Neuron (in vitro differentiated cells): ENCODE measurements around the gene GON4L.
"Not testable (repeated sequence)": the region's sequence is repeated elsewhere in the genome, so short reads cannot be mapped to it uniquely, and the experiment has no call there.

Source experiments
- H2AFZ ChIP-seq: one replicate; pipeline ENCODE4 v1.6.1; 2013; ENCODE audit warnings: low read depth, mild to moderate bottlenecking, inconsistent platforms, low read length, moderate library complexity
- H3K27me3 ChIP-seq: one replicate; pipeline ENCODE4 v1.6.1; 2013; ENCODE audit warnings: low read length; ENCODE audit not compliant: insufficient read depth
- H3K36me3 ChIP-seq: one replicate; pipeline ENCODE4 v1.6.1; 2013; ENCODE audit warnings: low read length; ENCODE audit not compliant: insufficient read depth
- H3K4me1 ChIP-seq: one replicate; pipeline ENCODE4 v1.6.1; 2013; ENCODE audit warnings: low read length; ENCODE audit not compliant: insufficient read depth
- H3K4me3 ChIP-seq: 2 replicates; pipeline ENCODE4 v1.5.1; 2013; ENCODE audit warnings: mild to moderate bottlenecking, low read length, moderate library complexity
- H3K9me3 ChIP-seq: one replicate; pipeline ENCODE4 v1.6.1; 2013; ENCODE audit warnings: low read length

The GON4L gene

DNA sequence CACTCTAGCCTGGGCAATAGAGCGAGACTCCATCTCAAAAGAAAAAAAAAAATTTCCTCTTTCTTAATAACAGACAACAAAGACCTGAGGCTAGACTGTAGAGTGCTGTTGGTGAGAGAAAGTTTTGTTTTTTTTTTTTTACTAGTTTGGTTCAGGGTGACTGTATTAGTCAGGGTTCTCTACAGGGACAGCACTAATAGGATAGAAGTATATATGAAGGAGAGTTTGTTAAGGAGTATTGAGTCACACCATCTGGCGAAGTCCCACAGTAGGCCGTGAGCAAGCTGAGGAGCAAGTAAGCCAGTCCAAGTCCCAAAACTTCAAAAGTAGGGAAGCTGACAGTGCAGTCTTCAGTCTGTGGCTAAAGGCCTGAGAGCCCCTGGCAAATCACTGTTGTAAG, 145.6 kb downstream of the GON4L start:
- H2AFZ ChIP-seq, H3K4me1 ChIP-seq, H3K4me3 ChIP-seq, H3K9me3 ChIP-seq, H3K27me3 ChIP-seq: not testable (repeated sequence)
- H3K36me3 ChIP-seq = peaks cover 17% of the 10 kb centered on the region

DNA sequence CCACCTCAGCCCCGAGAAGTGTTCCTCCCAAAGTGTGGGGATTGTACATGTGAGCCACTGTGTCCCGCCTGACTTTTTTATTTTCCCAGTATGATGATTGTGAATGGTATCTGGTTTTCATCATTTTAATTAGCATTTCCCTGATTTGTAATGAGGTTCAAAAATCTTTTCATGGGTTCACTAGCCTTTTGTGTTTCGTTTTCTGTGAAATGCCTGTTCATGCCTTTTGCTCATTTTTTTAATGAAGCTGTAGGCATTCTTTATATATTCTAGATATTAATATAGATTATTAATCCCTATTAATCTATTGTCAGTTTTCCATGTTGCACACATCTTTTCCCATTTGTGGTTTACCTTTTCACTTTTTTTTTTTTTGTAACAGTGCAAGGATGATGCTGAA, 147.6 kb downstream of the GON4L start:
- peaks cover 16% of the 10 kb centered on the region for H3K36me3 ChIP-seq
- no peak overlapping the region for H2AFZ ChIP-seq
- H3K9me3 ChIP-seq = peaks cover 8% of the 10 kb centered on the region
- no peak overlapping the region for H3K4me3 ChIP-seq
- no peaks in the 10 kb centered on the region for H3K4me1 ChIP-seq
- H3K27me3 ChIP-seq = no peaks in the 10 kb centered on the region

DNA sequence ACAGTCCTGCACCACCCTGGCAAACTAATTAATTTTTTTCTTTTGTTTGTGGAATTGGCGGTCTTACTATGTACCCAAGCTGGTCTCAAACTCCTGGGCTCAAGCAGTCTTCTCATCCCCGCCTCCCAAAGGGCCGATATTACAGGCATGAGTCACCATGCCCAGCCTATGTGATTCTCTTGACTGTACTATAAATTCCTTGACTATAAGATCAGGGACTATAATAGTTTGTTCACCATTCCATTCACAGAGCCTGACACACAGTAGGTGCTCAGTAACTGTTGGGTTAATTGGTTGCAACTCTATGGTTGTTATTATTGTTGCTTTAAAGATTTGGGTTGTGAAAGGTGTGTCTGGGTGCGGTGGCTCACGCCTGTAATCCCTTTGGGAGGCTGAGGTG, 150.9 kb downstream of the GON4L start:
- H3K4me1 ChIP-seq = no peaks in the 10 kb centered on the region
- peaks cover 8% of the 10 kb centered on the region for H3K9me3 ChIP-seq
- no peaks in the 10 kb centered on the region for H3K27me3 ChIP-seq
- peaks cover 4% of the 10 kb centered on the region for H3K36me3 ChIP-seq
- no peak overlapping the region for H3K4me3 ChIP-seq
- H2AFZ ChIP-seq = no peak overlapping the region

DNA sequence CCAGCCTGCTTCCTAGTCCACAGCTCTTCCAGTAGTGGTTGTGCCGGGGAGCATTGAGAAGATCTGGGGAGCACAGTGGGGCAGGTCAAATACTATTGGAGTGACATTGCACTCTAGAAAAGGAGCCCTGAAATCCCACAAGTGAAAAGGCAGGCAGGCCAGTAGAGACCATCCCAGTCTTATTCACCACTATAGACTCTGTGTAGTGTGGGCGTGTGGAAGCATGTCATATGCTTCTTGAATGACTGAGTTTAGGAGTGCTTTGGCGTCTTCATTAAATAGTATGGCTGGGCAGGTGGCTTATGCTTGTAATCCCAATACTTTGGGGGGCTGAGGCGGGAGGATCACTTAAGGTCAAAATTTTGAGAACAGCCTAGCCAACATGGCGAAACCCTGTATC, 152.6 kb downstream of the GON4L start:
- not testable (repeated sequence) for H3K4me3 ChIP-seq, H3K27me3 ChIP-seq, H3K9me3 ChIP-seq, H3K4me1 ChIP-seq, H2AFZ ChIP-seq, H3K36me3 ChIP-seq

DNA sequence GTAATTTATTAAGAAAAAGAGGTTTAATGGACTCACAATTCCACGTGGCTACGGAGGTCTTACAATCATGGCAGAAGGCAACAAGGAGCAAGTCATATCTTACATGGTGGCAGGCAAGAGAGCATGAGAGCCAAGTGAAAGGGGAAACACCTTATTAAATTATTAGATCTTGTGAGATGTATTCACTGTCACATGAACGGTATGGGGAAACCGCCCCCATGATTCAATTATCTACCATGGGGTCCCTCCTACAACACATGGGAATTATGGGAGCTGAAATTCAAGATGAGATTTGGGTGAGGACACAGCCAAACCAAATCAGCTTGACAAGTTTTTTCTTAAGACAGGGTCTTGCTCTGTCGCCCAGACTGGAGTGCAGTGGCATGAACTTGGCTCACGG, 153.8 kb downstream of the GON4L start:
- Histone ChIP-seq H3K4me3 (no peak overlapping the region), H3K9me3 (no peaks in the 10 kb centered on the region)

DNA sequence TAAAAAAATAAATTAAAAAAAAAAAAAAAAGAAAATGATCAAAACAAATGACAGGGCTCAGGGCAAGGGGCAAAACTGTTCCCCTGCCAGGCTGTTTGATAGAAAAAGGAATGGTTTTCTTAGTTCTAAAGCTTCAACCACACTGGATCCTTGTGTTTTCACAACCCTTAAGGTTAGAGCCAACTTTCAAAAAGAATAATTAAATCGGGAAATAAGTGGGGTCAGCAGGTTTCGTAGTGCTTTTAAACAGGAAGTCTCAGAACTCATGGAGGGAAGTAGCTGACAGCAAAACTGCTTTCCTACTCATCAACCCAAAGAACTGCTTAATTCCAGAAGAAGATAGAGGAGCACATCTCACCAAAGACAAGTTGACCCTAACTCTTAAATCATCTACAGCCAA, 155.3 kb downstream of the GON4L start:
- not testable (repeated sequence) for H3K36me3 ChIP-seq, H3K27me3 ChIP-seq, H3K4me1 ChIP-seq, H3K9me3 ChIP-seq, H2AFZ ChIP-seq, H3K4me3 ChIP-seq

More for the DNA sequence above, 153.8 kb downstream of the GON4L start:
- no peaks in the 10 kb centered on the region for H3K27me3 ChIP-seq
- no peaks in the 10 kb centered on the region for H3K4me1 ChIP-seq
- H3K36me3 ChIP-seq = no peaks in the 10 kb centered on the region
- H2AFZ ChIP-seq = no peak overlapping the region
